HepG2 (cell line): ENCODE data around the gene FAAP100. TPM values are rescaled to one million over a fixed set of nuclear protein-coding genes. Genes with fewer than 3 reads are reported as not detected.
"Not testable (repeated sequence)": the region's sequence is repeated elsewhere in the genome, so short reads cannot be mapped to it uniquely, and the experiment has no call there.

Experiments
- ATAC-seq: fragments of 200-7000 bp; cut with Tn5 transposase; 3 replicates; pipeline ENCODE4 v1.9.1; 2020; ENCODE audit warnings: mild to moderate bottlenecking, moderate library complexity
- BruUV-seq: library from RNA; stranded (reverse); fragments of 400-500 nt; replicated peaks from 2 replicates; lab custom pipeline; 2021; lab: Mats Ljungman, UMichigan
- CTCF ChIA-PET: fragments of 300-600 bp; formaldehyde crosslinking; extraction: SDS; loops from one replicate; lab custom pipeline; 2021; ENCODE audit warnings: low total read pairs, inconsistent platforms, low intra/inter-chr PET ratio; lab: Yijun Ruan, JAX
- POLR2A ChIA-PET: fragments of 350-600 bp; sonication (Branson Sonifier 250); formaldehyde crosslinking; loops from one replicate; lab custom pipeline; 2020; ENCODE audit warnings: antibody characterized with exemption, inconsistent platforms; lab: Yijun Ruan, JAX
- DNase-seq: peaks from one replicate; pipeline ENCODE4 v3.0.0-alpha.2; 2015; ENCODE audit warnings: low spot score
- FAIRE-seq: peaks from 3 replicates; lab custom pipeline; 2011; peaks lifted over from hg19 to GRCh38; lab: Jason Lieb, UNC
- H2AFZ ChIP-seq: one replicate; pipeline ENCODE4 v1.6.1; 2011; ENCODE audit warnings: low read length, inconsistent platforms
- H3K27ac ChIP-seq: fragments of 300-600 bp; 3 replicates; pipeline ENCODE4 v1.8.0; 2011; ENCODE audit warnings: mixed run types, mild to moderate bottlenecking, mixed read lengths, low read length, inconsistent platforms; ENCODE audit not compliant: insufficient read depth; ENCODE audit errors: extremely low read length
- H3K27me3 ChIP-seq, 2 experiments: fragments of 200-600 bp in 1 of 2; 2 replicates in 1 of 2; 3 replicates in 1 of 2; pipeline versions ENCODE4 v1.6.0 to v1.8.0; 2011; ENCODE audit warnings: low read length in 2 of 2, mild to moderate bottlenecking in 2 of 2, moderate library complexity in 2 of 2, inconsistent platforms in 1 of 2; ENCODE audit not compliant: insufficient read depth in 2 of 2, control insufficient read depth in 1 of 2
- H3K36me3 ChIP-seq, 2 experiments: fragments of 200-600 bp in 1 of 2; replicated peaks in 1 of 2; 2 replicates in 1 of 2; 3 replicates in 1 of 2; pipeline versions ENCODE4 v1.5.1 to v1.8.0; 2011; ENCODE audit warnings: low read length in 2 of 2, inconsistent platforms in 1 of 2; ENCODE audit not compliant: insufficient read depth in 2 of 2, control insufficient read depth in 1 of 2
- H3K4me1 ChIP-seq: 2 replicates; pipeline ENCODE4 v1.5.1; 2012; ENCODE audit warnings: low read length, inconsistent platforms; ENCODE audit not compliant: insufficient read depth
- H3K4me2 ChIP-seq: 2 replicates; pipeline ENCODE4 v1.6.0; 2011; ENCODE audit warnings: low read depth, low read length, inconsistent platforms
- H3K4me3 ChIP-seq, 3 experiments: fragments of 200-600 bp in 1 of 3; sonication (generic), shearing (Covaris generic) in 1 of 3; replicated peaks in 1 of 3; 2 replicates each; pipeline ENCODE4 v1.5.1; 2011 to 2016; ENCODE audit warnings: low read length in 3 of 3, inconsistent platforms in 2 of 3, low read depth in 2 of 3, mild to moderate bottlenecking in 2 of 3, control low read depth in 1 of 3, mixed read lengths in 1 of 3; ENCODE audit not compliant: insufficient read depth in 1 of 3
- H3K79me2 ChIP-seq: one replicate; pipeline ENCODE4 v1.6.1; 2011; ENCODE audit warnings: low read length, inconsistent platforms; ENCODE audit not compliant: insufficient read depth
- H3K9ac ChIP-seq: 2 replicates; pipeline ENCODE4 v1.6.0; 2011; ENCODE audit warnings: mild to moderate bottlenecking, low read depth, low read length, inconsistent platforms; ENCODE audit not compliant: insufficient read depth
- H3K9me3 ChIP-seq: 2 replicates; pipeline ENCODE4 v1.5.1; 2012; ENCODE audit warnings: mild to moderate bottlenecking, low read length
- H4K20me1 ChIP-seq: 2 replicates; pipeline ENCODE4 v1.6.0; 2011; ENCODE audit warnings: inconsistent platforms, mild to moderate bottlenecking, low read length, moderate library complexity; ENCODE audit not compliant: insufficient read depth
- CBX1 ChIP-seq: IDR thresholded peaks from one replicate; pipeline ENCODE4 v1.6.1; 2016; ENCODE audit warnings: antibody characterized with exemption, low read depth
- JDP2 ChIP-seq: sonication (generic); formaldehyde crosslinking; IDR thresholded peaks from 2 replicates; pipeline ENCODE4 v1.8.1; 2022; ENCODE audit warnings: missing genetic modification reagents, borderline replicate concordance
- RBM22 ChIP-seq: fragments of 200-400 bp; formaldehyde crosslinking; optimal IDR thresholded peaks from 2 replicates; pipeline ENCODE3; 2017; ENCODE audit warnings: mild to moderate bottlenecking, low read length, moderate library complexity
- TBX2 ChIP-seq: sonication (generic); formaldehyde crosslinking; IDR thresholded peaks from 2 replicates; pipeline ENCODE4 v1.5.0; 2020; ENCODE audit warnings: missing genetic modification reagents, mild to moderate bottlenecking, borderline replicate concordance
- U2AF2 ChIP-seq: fragments of 200-400 bp; formaldehyde crosslinking; IDR thresholded peaks from 2 replicates; pipeline ENCODE4 v1.6.1; 2017; ENCODE audit warnings: low read depth, mild to moderate bottlenecking, low read length
- whole genome bisulfite sequencing: methylation state at CpG from one replicate; pipeline ENCODE4 v1.1.6; 2017; ENCODE audit warnings: low lambda C conversion rate; 5-methylcytosine and 5-hydroxymethylcytosine counted together
- in situ Hi-C: cut with HindIII; loops from 2 replicates; pipeline ENCODE4 v1.10.0; 2017; ENCODE audit warnings: low pct_unique_long_range_greater_than_20kb; ENCODE audit not compliant: extremely low pct_ligation_motif_present
- intact Hi-C: fragments of 100-400 bp; cut with micrococcal nuclease; formaldehyde crosslinking; loops from one replicate; pipeline ENCODE4 v1.10.0; 2022; ENCODE audit not compliant: unreplicated experiment
- polyA plus RNA-seq, 8 experiments: library from polyadenylated mRNA; depleted of rRNA in 3 of 8; stranded (reverse) in 7 of 8; unstranded in 1 of 8; fragments of >200 nt; fragmentation: Illumina TruSeq in 4 of 8; extraction: Trizol in 4 of 8; gene quantifications; 2 replicates each; pipeline versions ENCODE4 v1.2.1 to v1.2.3, GENCODE V29; 2011 to 2016; ENCODE audit warnings: low read depth in 4 of 8, missing spikeins in 1 of 8, mixed read lengths in 1 of 8; ENCODE audit not compliant: insufficient read depth in 1 of 8
- total RNA-seq, 5 experiments: library from RNA; depleted of rRNA; stranded (reverse); fragments of >200 nt; fragmentation: Illumina TruSeq; extraction: Trizol; gene quantifications; 2 replicates each; pipeline ENCODE4 v1.2.3, GENCODE V29; 2016; ENCODE audit warnings: low read depth in 1 of 5
- TF ChIP-seq, protein P1 (sequence below): sonication (generic); formaldehyde crosslinking; IDR thresholded peaks from one replicate; pipeline ENCODE4 v1.5.1; 2020; ENCODE audit warnings: mild to moderate bottlenecking, missing genetic modification reagents; ENCODE audit errors: not compliant biosample characterization
- TF ChIP-seq, protein P2 (sequence below): sonication (generic); formaldehyde crosslinking; IDR thresholded peaks from 2 replicates; pipeline ENCODE4 v1.8.1; 2023; ENCODE audit warnings: mild to moderate bottlenecking, missing genetic modification reagents
- TF ChIP-seq, protein P3 (sequence below): sonication (generic); formaldehyde crosslinking; IDR thresholded peaks from 2 replicates; pipeline ENCODE4 v1.5.1; 2020; ENCODE audit warnings: missing genetic modification reagents, mild to moderate bottlenecking, borderline replicate concordance

The FAAP100 gene
- total and polyA plus RNA-seq, 2 of the 13 experiments (the other 11 are each of a cell fraction or from before 2014, with no cell fraction given) = 7.6 to 20.8 TPM

DNA sequence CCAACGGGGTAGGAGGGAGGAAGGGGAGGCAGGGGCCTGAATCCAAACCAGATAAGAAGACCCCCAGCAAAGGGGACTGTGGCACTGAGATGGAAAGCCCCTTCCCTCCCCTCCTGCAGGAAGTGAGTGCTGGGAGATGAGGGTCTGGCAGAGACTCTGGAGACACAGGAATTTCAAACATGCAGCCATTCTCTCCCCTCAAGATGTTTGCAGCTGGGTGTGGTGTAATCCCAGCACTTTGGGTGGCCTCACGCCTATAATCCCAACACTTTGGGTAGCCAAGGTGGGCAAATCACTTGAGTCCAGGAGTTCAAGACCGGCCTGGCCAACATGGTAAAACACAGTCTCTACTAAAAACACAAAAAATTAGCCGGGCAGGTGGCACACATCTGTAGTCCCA, 33.9 kb upstream of the FAAP100 start (continued):
- TF ChIP-seq, protein P1, sequence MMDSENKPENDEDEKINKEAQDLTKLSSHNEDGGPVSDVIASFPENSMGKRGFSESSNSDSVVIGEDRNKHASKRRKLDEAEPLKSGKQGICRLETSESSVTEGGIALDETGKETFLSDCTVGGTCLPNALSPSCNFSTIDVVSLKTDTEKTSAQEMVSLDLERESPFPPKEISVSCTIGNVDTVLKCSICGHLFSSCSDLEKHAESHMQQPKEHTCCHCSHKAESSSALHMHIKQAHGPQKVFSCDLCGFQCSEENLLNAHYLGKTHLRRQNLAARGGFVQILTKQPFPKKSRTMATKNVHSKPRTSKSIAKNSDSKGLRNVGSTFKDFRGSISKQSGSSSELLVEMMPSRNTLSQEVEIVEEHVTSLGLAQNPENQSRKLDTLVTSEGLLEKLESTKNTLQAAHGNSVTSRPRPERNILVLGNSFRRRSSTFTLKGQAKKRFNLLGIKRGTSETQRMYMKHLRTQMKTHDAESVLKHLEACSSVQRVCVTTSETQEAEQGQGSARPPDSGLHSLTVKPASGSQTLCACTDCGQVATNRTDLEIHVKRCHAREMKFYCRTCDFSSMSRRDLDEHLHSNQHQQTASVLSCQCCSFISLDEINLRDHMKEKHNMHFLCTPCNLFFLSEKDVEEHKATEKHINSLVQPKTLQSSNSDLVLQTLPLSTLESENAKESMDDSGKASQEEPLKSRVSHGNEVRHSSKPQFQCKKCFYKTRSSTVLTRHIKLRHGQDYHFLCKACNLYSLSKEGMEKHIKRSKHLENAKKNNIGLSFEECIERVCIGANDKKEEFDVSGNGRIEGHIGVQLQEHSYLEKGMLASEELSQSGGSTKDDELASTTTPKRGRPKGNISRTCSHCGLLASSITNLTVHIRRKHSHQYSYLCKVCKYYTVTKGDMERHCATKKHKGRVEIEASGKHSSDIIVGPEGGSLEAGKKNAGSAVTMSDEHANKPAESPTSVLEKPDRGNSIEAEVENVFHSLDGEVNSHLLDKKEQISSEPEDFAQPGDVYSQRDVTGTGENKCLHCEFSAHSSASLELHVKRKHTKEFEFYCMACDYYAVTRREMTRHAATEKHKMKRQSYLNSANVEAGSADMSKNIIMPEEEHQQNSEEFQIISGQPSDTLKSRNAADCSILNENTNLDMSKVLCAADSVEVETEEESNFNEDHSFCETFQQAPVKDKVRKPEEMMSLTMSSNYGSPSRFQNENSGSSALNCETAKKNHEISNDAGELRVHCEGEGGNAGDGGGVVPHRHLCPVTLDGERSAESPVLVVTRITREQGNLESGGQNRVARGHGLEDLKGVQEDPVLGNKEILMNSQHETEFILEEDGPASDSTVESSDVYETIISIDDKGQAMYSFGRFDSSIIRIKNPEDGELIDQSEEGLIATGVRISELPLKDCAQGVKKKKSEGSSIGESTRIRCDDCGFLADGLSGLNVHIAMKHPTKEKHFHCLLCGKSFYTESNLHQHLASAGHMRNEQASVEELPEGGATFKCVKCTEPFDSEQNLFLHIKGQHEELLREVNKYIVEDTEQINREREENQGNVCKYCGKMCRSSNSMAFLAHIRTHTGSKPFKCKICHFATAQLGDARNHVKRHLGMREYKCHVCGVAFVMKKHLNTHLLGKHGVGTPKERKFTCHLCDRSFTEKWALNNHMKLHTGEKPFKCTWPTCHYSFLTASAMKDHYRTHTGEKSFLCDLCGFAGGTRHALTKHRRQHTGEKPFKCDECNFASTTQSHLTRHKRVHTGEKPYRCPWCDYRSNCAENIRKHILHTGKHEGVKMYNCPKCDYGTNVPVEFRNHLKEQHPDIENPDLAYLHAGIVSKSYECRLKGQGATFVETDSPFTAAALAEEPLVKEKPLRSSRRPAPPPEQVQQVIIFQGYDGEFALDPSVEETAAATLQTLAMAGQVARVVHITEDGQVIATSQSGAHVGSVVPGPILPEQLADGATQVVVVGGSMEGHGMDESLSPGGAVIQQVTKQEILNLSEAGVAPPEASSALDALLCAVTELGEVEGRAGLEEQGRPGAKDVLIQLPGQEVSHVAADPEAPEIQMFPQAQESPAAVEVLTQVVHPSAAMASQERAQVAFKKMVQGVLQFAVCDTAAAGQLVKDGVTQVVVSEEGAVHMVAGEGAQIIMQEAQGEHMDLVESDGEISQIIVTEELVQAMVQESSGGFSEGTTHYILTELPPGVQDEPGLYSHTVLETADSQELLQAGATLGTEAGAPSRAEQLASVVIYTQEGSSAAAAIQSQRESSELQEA (CRISPR knock-in tag) = no peak
- TF ChIP-seq, protein P2, sequence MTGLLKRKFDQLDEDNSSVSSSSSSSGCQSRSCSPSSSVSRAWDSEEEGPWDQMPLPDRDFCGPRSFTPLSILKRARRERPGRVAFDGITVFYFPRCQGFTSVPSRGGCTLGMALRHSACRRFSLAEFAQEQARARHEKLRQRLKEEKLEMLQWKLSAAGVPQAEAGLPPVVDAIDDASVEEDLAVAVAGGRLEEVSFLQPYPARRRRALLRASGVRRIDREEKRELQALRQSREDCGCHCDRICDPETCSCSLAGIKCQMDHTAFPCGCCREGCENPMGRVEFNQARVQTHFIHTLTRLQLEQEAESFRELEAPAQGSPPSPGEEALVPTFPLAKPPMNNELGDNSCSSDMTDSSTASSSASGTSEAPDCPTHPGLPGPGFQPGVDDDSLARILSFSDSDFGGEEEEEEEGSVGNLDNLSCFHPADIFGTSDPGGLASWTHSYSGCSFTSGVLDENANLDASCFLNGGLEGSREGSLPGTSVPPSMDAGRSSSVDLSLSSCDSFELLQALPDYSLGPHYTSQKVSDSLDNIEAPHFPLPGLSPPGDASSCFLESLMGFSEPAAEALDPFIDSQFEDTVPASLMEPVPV (CRISPR knock-in tag) = no peak
- TF ChIP-seq, protein P3, sequence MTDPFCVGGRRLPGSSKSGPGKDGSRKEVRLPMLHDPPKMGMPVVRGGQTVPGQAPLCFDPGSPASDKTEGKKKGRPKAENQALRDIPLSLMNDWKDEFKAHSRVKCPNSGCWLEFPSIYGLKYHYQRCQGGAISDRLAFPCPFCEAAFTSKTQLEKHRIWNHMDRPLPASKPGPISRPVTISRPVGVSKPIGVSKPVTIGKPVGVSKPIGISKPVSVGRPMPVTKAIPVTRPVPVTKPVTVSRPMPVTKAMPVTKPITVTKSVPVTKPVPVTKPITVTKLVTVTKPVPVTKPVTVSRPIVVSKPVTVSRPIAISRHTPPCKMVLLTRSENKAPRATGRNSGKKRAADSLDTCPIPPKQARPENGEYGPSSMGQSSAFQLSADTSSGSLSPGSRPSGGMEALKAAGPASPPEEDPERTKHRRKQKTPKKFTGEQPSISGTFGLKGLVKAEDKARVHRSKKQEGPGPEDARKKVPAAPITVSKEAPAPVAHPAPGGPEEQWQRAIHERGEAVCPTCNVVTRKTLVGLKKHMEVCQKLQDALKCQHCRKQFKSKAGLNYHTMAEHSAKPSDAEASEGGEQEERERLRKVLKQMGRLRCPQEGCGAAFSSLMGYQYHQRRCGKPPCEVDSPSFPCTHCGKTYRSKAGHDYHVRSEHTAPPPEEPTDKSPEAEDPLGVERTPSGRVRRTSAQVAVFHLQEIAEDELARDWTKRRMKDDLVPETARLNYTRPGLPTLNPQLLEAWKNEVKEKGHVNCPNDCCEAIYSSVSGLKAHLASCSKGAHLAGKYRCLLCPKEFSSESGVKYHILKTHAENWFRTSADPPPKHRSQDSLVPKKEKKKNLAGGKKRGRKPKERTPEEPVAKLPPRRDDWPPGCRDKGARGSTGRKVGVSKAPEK (CRISPR knock-in tag) = no peak
- TF ChIP-seq U2AF2 (no peak), JDP2 (no peak), TBX2 (CRISPR knock-in tag) (no peak), RBM22 (no peak), CBX1 (no peak)

DNA sequence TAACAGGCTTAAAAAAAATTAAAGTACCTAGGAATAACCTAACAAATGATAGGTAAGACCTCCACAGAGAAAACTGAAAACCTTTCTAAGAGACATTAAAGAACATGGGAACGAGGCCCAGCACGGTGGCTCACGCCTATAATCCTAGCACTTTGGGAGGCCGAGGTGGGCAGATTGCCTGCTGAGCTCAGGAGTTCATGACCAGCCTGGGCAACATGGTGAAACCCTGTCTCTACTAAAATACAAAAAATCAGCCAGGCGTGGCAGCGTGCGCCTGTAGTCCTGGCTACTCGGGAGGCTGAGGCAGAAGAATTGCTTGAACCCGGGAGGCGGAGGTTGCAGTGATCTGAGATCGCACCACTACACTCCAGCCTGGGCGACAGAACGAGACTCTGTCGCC, 32.6 kb upstream of the FAAP100 start:
- H3K9ac ChIP-seq, CTCF ChIA-PET, FAIRE-seq, H3K27ac ChIP-seq, in situ Hi-C loops, H3K79me2 ChIP-seq, intact Hi-C loops, BruUV-seq, H3K27me3 ChIP-seq, H2AFZ ChIP-seq, H3K4me3 ChIP-seq, H3K9me3 ChIP-seq, H4K20me1 ChIP-seq, H3K4me2 ChIP-seq, DNase-seq, ATAC-seq: not testable (repeated sequence)
- WGBS = 97% methylated on average over 14 of the region's 14 CpGs
- peaks cover 47 to 77% of the 10 kb centered on the region in 2 experiments for H3K36me3 ChIP-seq
- POLR2A ChIA-PET = interaction anchor here (0.7 to 1.2 kb wide), 3 partner anchors 15 to 76 kb away, joined by 3 to 4 read pairs (median 3); partner anchors contain the start of gene ACTG1
- peaks cover 18% of the 10 kb centered on the region for H3K4me1 ChIP-seq
